H1 (cell line): Measurements from ENCODE around the gene FOXK1. TPM values are rescaled to one million over a fixed set of nuclear protein-coding genes. Genes with fewer than 3 reads are reported as not detected.

Source experiments
- CTCF ChIA-PET: fragments of 300-600 bp; sonication (Branson Sonifier 250); formaldehyde crosslinking; loops from one replicate; lab custom pipeline; 2021; ENCODE audit not compliant: partially characterized antibody; lab: Charles Lee
- POLR2A ChIA-PET: fragments of 300-600 bp; sonication (Branson Sonifier 250); formaldehyde crosslinking; loops from one replicate; lab custom pipeline; 2021; ENCODE audit warnings: inconsistent platforms; ENCODE audit not compliant: partially characterized antibody; lab: Charles Lee
- DNase-seq, 2 experiments: peaks; one replicate each; pipeline versions ENCODE4 v3.0.0 to v3.0.0-alpha.2; 2010 to 2022; ENCODE audit warnings: low spot score in 2 of 2, low read depth in 1 of 2, mixed read lengths in 1 of 2
- FAIRE-seq: peaks from 2 replicates; lab custom pipeline; 2011; peaks lifted over from hg19 to GRCh38; lab: Jason Lieb, UNC
- H2AFZ ChIP-seq: 2 replicates; pipeline ENCODE4 v1.8.1; 2012; ENCODE audit warnings: low read length, inconsistent platforms
- H2AK5ac ChIP-seq: 2 replicates; pipeline ENCODE4 v1.6.1; 2013; ENCODE audit warnings: low read depth, low read length
- H2BK120ac ChIP-seq: replicated peaks from 2 replicates; pipeline ENCODE3; 2013; ENCODE audit warnings: low read depth, low read length, inconsistent platforms
- H2BK12ac ChIP-seq: 2 replicates; pipeline ENCODE4 v1.6.1; 2013; ENCODE audit warnings: low read depth, low read length
- H2BK15ac ChIP-seq: 2 replicates; pipeline ENCODE4 v1.6.1; 2013; ENCODE audit warnings: low read length
- H2BK20ac ChIP-seq: 2 replicates; pipeline ENCODE4 v1.6.1; 2013; ENCODE audit warnings: low read length
- H2BK5ac ChIP-seq: 2 replicates; pipeline ENCODE4 v1.6.1; 2013; ENCODE audit warnings: low read depth, low read length
- H3K14ac ChIP-seq: 2 replicates; pipeline ENCODE4 v1.6.1; 2013; ENCODE audit warnings: inconsistent platforms; ENCODE audit not compliant: insufficient read length
- H3K18ac ChIP-seq: 2 replicates; pipeline ENCODE4 v1.6.1; 2013; ENCODE audit warnings: low read length; ENCODE audit errors: extremely low read depth
- H3K23ac ChIP-seq: 2 replicates; pipeline ENCODE4 v1.6.1; 2013; ENCODE audit warnings: inconsistent platforms; ENCODE audit not compliant: insufficient read length
- H3K23me2 ChIP-seq: 2 replicates; pipeline ENCODE4 v1.6.1; 2013; ENCODE audit warnings: low read depth, low read length
- H3K27ac ChIP-seq: 2 replicates; pipeline ENCODE4 v1.6.1; 2011; ENCODE audit warnings: low read depth, low read length, inconsistent platforms
- H3K27me3 ChIP-seq, 4 experiments: replicated peaks in 1 of 4; 1 replicate in 1 of 4; 2 replicates in 3 of 4; pipeline versions ENCODE4 v1.6.1 to v1.8.1; 2011 to 2013; ENCODE audit warnings: low read length in 3 of 4, mild to moderate bottlenecking in 3 of 4, inconsistent platforms in 2 of 4, mixed read lengths in 2 of 4, moderate library complexity in 1 of 4; ENCODE audit not compliant: control insufficient read depth in 3 of 4, insufficient read depth in 3 of 4; ENCODE audit errors: extremely low read depth in 1 of 4
- H3K36me3 ChIP-seq, 4 experiments: 2 replicates each; pipeline versions ENCODE4 v1.6.1 to v1.8.1; 2011 to 2013; ENCODE audit warnings: mild to moderate bottlenecking in 4 of 4, low read length in 3 of 4, moderate library complexity in 2 of 4, control low read depth in 1 of 4, inconsistent platforms in 1 of 4; ENCODE audit not compliant: insufficient read depth in 4 of 4, control insufficient read depth in 2 of 4
- H3K4ac ChIP-seq: replicated peaks from 2 replicates; pipeline ENCODE3; 2013; ENCODE audit warnings: low read length, low read depth, mixed read lengths, inconsistent platforms; ENCODE audit not compliant: insufficient read length
- H3K4me1 ChIP-seq, 4 experiments: replicated peaks in 1 of 4; 1 replicate in 1 of 4; 2 replicates in 3 of 4; pipeline versions ENCODE4 v1.6.1 to v1.8.1; 2011 to 2013; ENCODE audit warnings: low read length in 3 of 4, inconsistent platforms in 2 of 4, mixed read lengths in 1 of 4; ENCODE audit not compliant: insufficient read depth in 4 of 4, control insufficient read depth in 3 of 4
- H3K4me2 ChIP-seq, 2 experiments: 2 replicates each; pipeline versions ENCODE4 v1.6.1 to v1.8.1; 2011 to 2013; ENCODE audit warnings: low read depth in 2 of 2, low read length in 2 of 2, control low read depth in 1 of 2, inconsistent platforms in 1 of 2, mild to moderate bottlenecking in 1 of 2; ENCODE audit not compliant: insufficient read depth in 1 of 2
- H3K4me3 ChIP-seq, 4 experiments: fragments of 200-600, 300-600 bp in 1 of 4; sonication (generic), shearing (Covaris generic), sonication (Bioruptor Twin) in 1 of 4; 2 replicates each; pipeline versions ENCODE4 v1.5.1 to v1.8.1; 2011 to 2016; ENCODE audit warnings: low read length in 4 of 4, low read depth in 3 of 4, control low read depth in 2 of 4, inconsistent platforms in 2 of 4, mild to moderate bottlenecking in 2 of 4, mixed read lengths in 1 of 4, moderate library complexity in 1 of 4; ENCODE audit not compliant: insufficient read depth in 2 of 4; ENCODE audit errors: extremely low read depth in 1 of 4
- H3K56ac ChIP-seq: replicated peaks from 2 replicates; pipeline ENCODE3; 2013; ENCODE audit warnings: low read depth, mild to moderate bottlenecking, mixed read lengths, low read length, inconsistent platforms; ENCODE audit not compliant: insufficient read length
- H3K79me1 ChIP-seq: 2 replicates; pipeline ENCODE4 v1.6.1; 2013; ENCODE audit warnings: low read depth, low read length, control low read depth
- H3K79me2 ChIP-seq, 2 experiments: 2 replicates each; pipeline versions ENCODE4 v1.6.1 to v1.8.1; 2012 to 2013; ENCODE audit warnings: low read length in 2 of 2, mild to moderate bottlenecking in 2 of 2, inconsistent platforms in 1 of 2; ENCODE audit not compliant: insufficient read depth in 2 of 2, control insufficient read depth in 1 of 2
- H3K9ac ChIP-seq, 4 experiments: replicated peaks in 1 of 4; 1 replicate in 1 of 4; 2 replicates in 3 of 4; pipeline versions ENCODE4 v1.6.1 to v1.8.1; 2011 to 2013; ENCODE audit warnings: low read depth in 3 of 4, low read length in 3 of 4, control low read depth in 2 of 4, mild to moderate bottlenecking in 2 of 4, moderate library complexity in 2 of 4, inconsistent platforms in 1 of 4; ENCODE audit errors: extremely low read depth in 1 of 4
- H3K9me3 ChIP-seq, 2 experiments: 2 replicates each; pipeline versions ENCODE4 v1.6.1 to v1.8.1; 2012 to 2013; ENCODE audit warnings: mild to moderate bottlenecking in 2 of 2, moderate library complexity in 2 of 2, control low read depth in 1 of 2, inconsistent platforms in 1 of 2, low read depth in 1 of 2, low read length in 1 of 2, mixed read lengths in 1 of 2; ENCODE audit not compliant: insufficient read depth in 2 of 2
- H4K20me1 ChIP-seq, 2 experiments: replicated peaks in 1 of 2; 2 replicates each; pipeline versions ENCODE3 to v1.8.1; 2011 to 2013; ENCODE audit warnings: inconsistent platforms in 2 of 2, low read length in 2 of 2, mild to moderate bottlenecking in 1 of 2; ENCODE audit not compliant: insufficient read depth in 2 of 2, control insufficient read depth in 1 of 2
- H4K5ac ChIP-seq: 2 replicates; pipeline ENCODE4 v1.6.1; 2013; ENCODE audit warnings: low read length, low read depth, mixed read lengths, inconsistent platforms; ENCODE audit not compliant: insufficient read length
- H4K8ac ChIP-seq: 2 replicates; pipeline ENCODE4 v1.8.0; 2013; ENCODE audit warnings: mild to moderate bottlenecking, moderate library complexity, low read length, inconsistent platforms; ENCODE audit not compliant: insufficient read depth; ENCODE audit errors: extremely low read depth
- H4K91ac ChIP-seq: replicated peaks from 2 replicates; pipeline ENCODE3; 2013; ENCODE audit warnings: low read length, mixed read lengths, inconsistent platforms; ENCODE audit not compliant: insufficient read length
- NRF1 ChIP-seq: IDR thresholded peaks from 2 replicates; pipeline ENCODE4 v1.6.1; 2011; ENCODE audit warnings: mild to moderate bottlenecking, low read depth, low read length, improper control_type of control experiment
- WGBS, 2 experiments: shearing (Covaris generic) in 1 of 2; methylation state at CpG; one replicate each; pipeline versions ENCODE4 v1.1.6 to v1.1.7; 2013 to 2015; ENCODE audit warnings: low lambda C conversion rate in 2 of 2, mixed read lengths in 2 of 2, inconsistent platforms in 1 of 2, low coverage in 1 of 2, missing lambda C conversion rate in 1 of 2; ENCODE audit not compliant: insufficient replicate concordance in 2 of 2, insufficient coverage in 1 of 2, insufficient read length in 1 of 2; ENCODE audit errors: extremely low coverage in 1 of 2, missing lambda C conversion rate in 1 of 2; 5-methylcytosine and 5-hydroxymethylcytosine counted together
- polyA plus RNA-seq, 7 experiments: library from polyadenylated mRNA; depleted of rRNA in 3 of 7; stranded (reverse) in 5 of 7; unstranded in 2 of 7; fragments of >200 nt in 5 of 7; fragments of 200-250 nt in 2 of 7; gene quantifications; 1 replicate in 5 of 7; 2 replicates in 1 of 7; 4 replicates in 1 of 7; pipeline versions ENCODE4 v1.2.1 to v1.2.3, GENCODE V29; 2011 to 2013; ENCODE audit warnings: missing spikeins in 2 of 7, mixed read lengths in 2 of 7
- total RNA-seq: library from RNA; stranded (reverse); fragmentation: NEBNext Ultra II Directional; extraction: Animal tissue kit (Norgen Biotek cat#: 25700); gene quantifications from 2 replicates; pipeline ENCODE4 v1.2.1, GENCODE V29; 2021

Gene FOXK1
- total and polyA plus RNA-seq, 2 of the 8 experiments (the other 6 are each of a cell fraction or from before 2014, with no cell fraction given): 2.0 to 8.5 TPM

GRCh38 chr7:4722960-4723630, 41.0 kb downstream of the FOXK1 start:
- Histone ChIP-seq H3K23ac (no peak overlapping the region), H3K56ac (no peak overlapping the region), H2BK20ac (no peak overlapping the region), H3K79me1 (peaks cover 5% of the 10 kb centered on the region), H3K18ac (no peak overlapping the region), H4K5ac (no peak overlapping the region), H3K14ac (no peak overlapping the region), H3K27ac (no peak overlapping the region), H4K8ac (no peak overlapping the region), H2BK15ac (no peak overlapping the region), H3K4me1 (no peaks in the 10 kb centered on the region), H4K91ac (no peak overlapping the region), H2BK120ac (no peak overlapping the region), H2BK5ac (no peak overlapping the region), H3K4me3 (no peak overlapping the region), H2BK12ac (no peak overlapping the region), H3K9ac (no peak overlapping the region), H4K20me1 (peaks cover 12 to 25% of the 10 kb centered on the region in 2 experiments), H3K9me3 (no peaks in the 10 kb centered on the region), H3K23me2 (no peaks in the 10 kb centered on the region), H2AFZ (no peak overlapping the region), H3K27me3 (no peaks in the 10 kb centered on the region), H3K36me3 (no peaks in the 10 kb centered on the region)
- 95% methylated on average over 29 of the region's 30 CpGs; no CpG with 5 or more reads in 1 of the 2 experiments for WGBS, 2 experiments
- DNase-seq: no peak
- CTCF ChIA-PET: interaction anchor here (0.6 to 2.2 kb wide), 6 partner anchors 11 to 53 kb away, joined by 3 to 8 read pairs (median 4); no protein-coding TSS in a partner anchor
- POLR2A ChIA-PET: interaction anchor here (1.1 kb wide), 1 partner anchor 15 kb away, joined by 6 read pairs; no protein-coding TSS in a partner anchor
- FAIRE-seq: no peak
- no peak for TF ChIP-seq NRF1
- TF ChIP-seq, all 59 proteins: peak for 0
- H2AK5ac ChIP-seq: no peak overlapping the region
- H3K4ac ChIP-seq: no peak overlapping the region
- H3K79me2 ChIP-seq: peaks cover 0 to 3% of the 10 kb centered on the region in 2 experiments; a peak in 1 of 4 replicates
- H3K4me2 ChIP-seq: no peak overlapping the region
